Loucy (cell line): ENCODE measurements around the gene CELSR1.

Experiments
- H2AFZ ChIP-seq: fragments of 200-600 bp; sonication (generic); 2 replicates; pipeline ENCODE4 v1.6.0; 2016; ENCODE audit warnings: antibody characterized with exemption, mild to moderate bottlenecking, low read length, moderate library complexity
- H3F3A ChIP-seq: fragments of 200-600 bp; 2 replicates; pipeline ENCODE4 v1.6.0; 2016; ENCODE audit warnings: antibody characterized with exemption, low read depth, mild to moderate bottlenecking
- H3K27me3 ChIP-seq: fragments of 200-600 bp; sonication (generic); 2 replicates; pipeline ENCODE4 v1.6.1; 2014; ENCODE audit warnings: low read length, mild to moderate bottlenecking; ENCODE audit not compliant: insufficient read depth, poor library complexity, severe bottlenecking
- H3K36me3 ChIP-seq: fragments of 200-600 bp; sonication (generic); 2 replicates; pipeline ENCODE4 v1.6.1; 2016; ENCODE audit warnings: low read length; ENCODE audit not compliant: insufficient read depth
- H3K4me1 ChIP-seq: fragments of 200-600 bp; sonication (generic); 2 replicates; pipeline ENCODE4 v1.5.1; 2014; ENCODE audit warnings: low read length, mild to moderate bottlenecking; ENCODE audit not compliant: insufficient read depth, poor library complexity, severe bottlenecking
- H3K4me2 ChIP-seq: fragments of 200-600 bp; sonication (generic); 2 replicates; pipeline ENCODE4 v1.6.0; 2014; ENCODE audit warnings: antibody characterized with exemption, low read length, low read depth, mild to moderate bottlenecking; ENCODE audit not compliant: poor library complexity, severe bottlenecking
- H3K4me3 ChIP-seq: fragments of 200-600 bp; sonication (generic); 2 replicates; pipeline ENCODE4 v1.5.1; 2014; ENCODE audit warnings: low read length, mild to moderate bottlenecking, mixed read lengths; ENCODE audit not compliant: poor library complexity, severe bottlenecking
- H3K79me2 ChIP-seq: fragments of 200-600 bp; sonication (generic); 2 replicates; pipeline ENCODE4 v1.6.1; 2014; ENCODE audit warnings: low read length; ENCODE audit not compliant: insufficient read depth
- H3K9ac ChIP-seq: fragments of 200-600 bp; sonication (generic); 2 replicates; pipeline ENCODE4 v1.6.0; 2014; ENCODE audit warnings: mild to moderate bottlenecking, low read depth, low read length, moderate library complexity; ENCODE audit not compliant: poor library complexity, severe bottlenecking
- H3K9me2 ChIP-seq: fragments of 200-600 bp; sonication (generic); replicated peaks from 2 replicates; pipeline ENCODE4 v1.6.1; 2016; ENCODE audit warnings: low read depth, low read length, mixed read lengths
- H3K9me3 ChIP-seq: fragments of 200-600 bp; sonication (generic); 2 replicates; pipeline ENCODE4 v1.6.1; 2014; ENCODE audit warnings: mild to moderate bottlenecking, antibody characterized with exemption, low read length, low read depth; ENCODE audit not compliant: insufficient read depth
- H4K20me1 ChIP-seq: fragments of 200-600 bp; sonication (generic); 2 replicates; pipeline ENCODE4 v1.6.0; 2014; ENCODE audit warnings: antibody characterized with exemption, low read length, mild to moderate bottlenecking; ENCODE audit not compliant: insufficient read depth, poor library complexity, severe bottlenecking
- CTCF ChIP-seq: fragments of 200-600 bp; sonication (generic); conservative IDR thresholded peaks from 2 replicates; pipeline ENCODE4 v1.5.1; 2014; ENCODE audit warnings: mild to moderate bottlenecking, antibody characterized with exemption, low read length
- EZH2phosphoT487 ChIP-seq: fragments of 200-600 bp; IDR thresholded peaks from 2 replicates; pipeline ENCODE4 v1.6.1; 2018; ENCODE audit warnings: antibody characterized with exemption, mild to moderate bottlenecking, moderate library complexity, borderline replicate concordance

Gene CELSR1

GRCh38 chr22:46447906-46448305, 89.5 kb downstream of the CELSR1 start:
- no peak overlapping the region for H2AFZ ChIP-seq
- H3K4me2 ChIP-seq = no peak overlapping the region
- no peaks in the 10 kb centered on the region for H3K9me3 ChIP-seq
- H4K20me1 ChIP-seq = no peaks in the 10 kb centered on the region
- no peaks in the 10 kb centered on the region for H3K9me2 ChIP-seq
- H3K79me2 ChIP-seq = no peaks in the 10 kb centered on the region
- no peak overlapping the region for H3K9ac ChIP-seq
- H3F3A ChIP-seq = no peaks in the 10 kb centered on the region
- no peaks in the 10 kb centered on the region for H3K4me1 ChIP-seq
- no peaks in the 10 kb centered on the region for H3K27me3 ChIP-seq
- no peak overlapping the region for H3K4me3 ChIP-seq
- TF ChIP-seq EZH2phosphoT487 = no peak
- no peak for TF ChIP-seq CTCF
- no peaks in the 10 kb centered on the region for H3K36me3 ChIP-seq

GRCh38 chr22:46446799-46447198, 90.6 kb downstream of the CELSR1 start:
- Histone ChIP-seq H3K9me2 (no peaks in the 10 kb centered on the region), H3K27me3 (no peaks in the 10 kb centered on the region), H2AFZ (no peak overlapping the region), H3K4me3 (no peak overlapping the region), H3K9me3 (no peaks in the 10 kb centered on the region), H3K4me1 (no peaks in the 10 kb centered on the region), H3K36me3 (no peaks in the 10 kb centered on the region), H4K20me1 (no peaks in the 10 kb centered on the region), H3F3A (no peaks in the 10 kb centered on the region), H3K9ac (no peak overlapping the region), H3K4me2 (no peak overlapping the region), H3K79me2 (no peaks in the 10 kb centered on the region)
- TF ChIP-seq EZH2phosphoT487 = no peak
- no peak for TF ChIP-seq CTCF

GRCh38 chr22:46445771-46446420, 91.5 kb downstream of the CELSR1 start:
- H3K9me3 ChIP-seq = no peaks in the 10 kb centered on the region
- no peak overlapping the region for H3K4me3 ChIP-seq
- H3K79me2 ChIP-seq = no peaks in the 10 kb centered on the region
- H3K4me2 ChIP-seq = no peak overlapping the region
- no peak for TF ChIP-seq CTCF
- TF ChIP-seq EZH2phosphoT487 = no peak
- no peaks in the 10 kb centered on the region for H4K20me1 ChIP-seq
- H3K9ac ChIP-seq = no peak overlapping the region
- H3K9me2 ChIP-seq = no peaks in the 10 kb centered on the region
- no peaks in the 10 kb centered on the region for H3F3A ChIP-seq
- H3K4me1 ChIP-seq = no peaks in the 10 kb centered on the region
- no peak overlapping the region for H2AFZ ChIP-seq
- no peaks in the 10 kb centered on the region for H3K36me3 ChIP-seq
- no peaks in the 10 kb centered on the region for H3K27me3 ChIP-seq
